AG09319 (cell line): ENCODE measurements around the gene HBZ.

Experiments
- DNase-seq: peaks from one replicate; pipeline ENCODE4 v3.0.0-alpha.2; 2010; ENCODE audit warnings: low read depth; ENCODE audit errors: extremely low read depth
- TF ChIP-seq, protein P1 (sequence below): IDR thresholded peaks from 2 replicates; pipeline ENCODE4 v1.5.1; 2011; ENCODE audit warnings: low read depth, mild to moderate bottlenecking, inconsistent platforms, low read length, moderate library complexity

Gene HBZ

DNA sequence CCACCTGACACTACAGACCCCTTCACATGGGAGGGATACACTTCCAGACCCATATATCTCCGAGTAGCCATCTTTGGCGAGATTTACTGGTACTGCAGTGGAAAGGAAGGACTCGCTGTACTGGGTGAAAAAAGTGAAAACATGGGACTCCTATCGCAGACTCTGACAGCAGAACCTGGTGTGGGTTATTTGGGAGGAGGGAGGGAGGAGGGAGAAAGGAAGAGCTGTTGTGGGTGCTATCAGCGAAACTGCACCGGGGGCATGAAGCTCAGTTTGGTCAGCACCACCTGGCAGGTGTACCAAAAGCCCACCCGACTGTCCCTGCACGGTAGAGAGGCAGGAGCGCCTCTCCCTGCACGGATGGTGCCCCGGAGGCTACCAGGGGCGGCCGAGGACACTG is 32.8 kb downstream of the HBZ start:
- TF ChIP-seq, protein P1, sequence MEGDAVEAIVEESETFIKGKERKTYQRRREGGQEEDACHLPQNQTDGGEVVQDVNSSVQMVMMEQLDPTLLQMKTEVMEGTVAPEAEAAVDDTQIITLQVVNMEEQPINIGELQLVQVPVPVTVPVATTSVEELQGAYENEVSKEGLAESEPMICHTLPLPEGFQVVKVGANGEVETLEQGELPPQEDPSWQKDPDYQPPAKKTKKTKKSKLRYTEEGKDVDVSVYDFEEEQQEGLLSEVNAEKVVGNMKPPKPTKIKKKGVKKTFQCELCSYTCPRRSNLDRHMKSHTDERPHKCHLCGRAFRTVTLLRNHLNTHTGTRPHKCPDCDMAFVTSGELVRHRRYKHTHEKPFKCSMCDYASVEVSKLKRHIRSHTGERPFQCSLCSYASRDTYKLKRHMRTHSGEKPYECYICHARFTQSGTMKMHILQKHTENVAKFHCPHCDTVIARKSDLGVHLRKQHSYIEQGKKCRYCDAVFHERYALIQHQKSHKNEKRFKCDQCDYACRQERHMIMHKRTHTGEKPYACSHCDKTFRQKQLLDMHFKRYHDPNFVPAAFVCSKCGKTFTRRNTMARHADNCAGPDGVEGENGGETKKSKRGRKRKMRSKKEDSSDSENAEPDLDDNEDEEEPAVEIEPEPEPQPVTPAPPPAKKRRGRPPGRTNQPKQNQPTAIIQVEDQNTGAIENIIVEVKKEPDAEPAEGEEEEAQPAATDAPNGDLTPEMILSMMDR, result no peak
- DNase-seq, result no peak

DNA sequence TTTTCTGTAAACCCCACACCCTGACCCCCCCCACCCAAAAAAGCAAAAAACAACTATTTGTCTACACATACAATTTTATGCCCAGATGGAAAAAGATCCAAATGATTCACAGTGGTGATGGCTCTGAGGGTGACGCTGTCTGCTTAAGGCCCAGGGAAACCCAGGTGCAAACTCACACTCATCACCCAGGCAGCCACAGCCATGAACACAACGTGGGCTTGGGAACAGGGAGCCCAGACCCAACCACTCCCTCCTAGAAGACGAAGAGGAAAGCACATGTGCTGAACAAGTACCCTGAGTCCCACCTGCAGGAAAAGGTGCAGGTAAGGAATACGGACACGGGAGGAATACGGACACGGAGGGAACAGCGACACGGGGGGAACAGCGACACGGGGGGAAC is 33.2 kb downstream of the HBZ start:
- TF ChIP-seq, protein P1, result no peak
- no peak for DNase-seq

DNA sequence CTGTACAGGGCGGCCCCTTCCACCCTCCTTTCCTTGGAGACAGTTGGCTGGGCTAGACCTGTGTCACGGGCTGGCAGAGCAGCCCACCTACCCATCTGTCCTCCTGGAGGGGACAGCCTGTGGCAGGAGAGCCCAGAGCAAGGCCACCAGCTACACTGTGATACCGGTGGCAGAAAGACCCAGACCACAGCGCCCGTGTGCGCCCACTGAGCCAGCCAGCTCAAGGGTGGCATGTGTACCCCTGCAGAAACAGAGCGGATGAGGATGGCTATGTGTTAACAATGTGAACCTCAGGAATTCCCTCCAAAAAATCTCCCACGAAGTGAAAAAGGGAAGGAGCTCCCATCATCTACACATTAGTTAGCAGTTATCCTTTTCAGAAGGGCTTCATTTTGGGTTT is 34.9 kb downstream of the HBZ start:
- DNase-seq, result no peak
- TF ChIP-seq, protein P1, result no peak

DNA sequence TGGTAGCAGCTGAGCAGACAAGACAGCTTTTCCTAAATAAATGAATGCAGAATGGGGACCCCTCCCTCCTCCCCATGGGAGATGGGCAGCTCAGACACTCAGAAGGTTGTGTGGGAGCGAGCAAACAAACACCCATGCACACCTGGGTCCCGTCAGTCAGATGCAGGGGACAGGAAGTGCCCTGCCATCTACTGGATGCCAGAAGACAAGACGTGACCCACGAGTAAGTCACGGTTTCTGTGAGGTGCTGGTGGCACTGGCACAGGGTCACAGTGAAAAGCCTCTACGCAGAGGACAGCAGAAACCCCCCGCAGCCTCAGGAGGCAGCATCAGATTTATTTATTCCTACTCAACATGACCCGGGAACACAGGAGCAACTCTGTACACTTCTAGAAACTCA is 36.2 kb downstream of the HBZ start:
- DNase-seq, result no peak
- TF ChIP-seq, protein P1, result no peak

DNA sequence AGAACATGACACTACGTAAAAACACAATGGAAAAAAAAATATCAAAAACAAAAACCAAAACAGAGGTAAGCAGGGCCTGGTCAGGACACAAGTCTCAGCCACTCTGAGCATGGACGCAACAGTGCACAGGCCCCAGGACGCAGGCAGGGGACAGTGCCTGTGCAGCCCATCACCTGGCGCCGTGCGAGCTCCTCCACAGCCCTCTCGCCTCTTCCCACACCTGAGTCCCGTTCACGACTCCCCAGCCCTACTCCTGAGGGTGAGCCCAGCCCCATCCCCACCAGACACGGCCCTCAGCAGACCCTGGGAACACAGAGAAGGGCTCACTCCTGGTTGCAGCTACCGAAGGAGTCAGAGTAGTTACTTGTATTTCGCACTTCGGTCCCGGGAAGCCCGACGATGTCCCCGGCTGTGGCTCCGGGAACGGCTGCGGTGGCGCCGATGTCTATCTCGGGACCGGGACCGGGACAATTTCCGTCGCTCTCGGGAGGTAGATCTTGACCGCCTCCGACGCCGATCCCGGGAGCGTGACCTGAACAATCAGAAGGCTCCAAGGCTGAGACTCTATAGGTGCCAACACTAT is 37.3 kb downstream of the HBZ start:
- no peak for DNase-seq
- TF ChIP-seq, protein P1, result no peak

DNA sequence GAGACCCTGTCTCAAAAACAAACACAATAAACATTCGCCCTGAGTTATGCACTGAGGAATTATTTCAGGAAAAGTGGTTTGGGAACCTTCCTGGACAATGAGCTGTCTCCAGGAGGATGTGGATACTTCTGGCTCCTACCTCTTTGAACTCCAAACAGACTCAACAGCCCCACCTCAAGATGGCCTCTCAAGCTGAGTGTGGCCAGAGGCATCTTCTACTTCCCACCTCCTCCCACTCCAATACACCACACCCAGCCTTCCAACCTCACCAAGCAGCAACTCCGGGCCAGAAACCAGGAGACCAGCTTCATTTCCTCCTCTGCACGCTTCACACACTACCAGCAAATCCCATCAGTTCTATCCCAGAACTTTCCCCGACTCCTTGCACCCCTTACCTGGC is 39.4 kb downstream of the HBZ start:
- TF ChIP-seq, protein P1, result no peak
- no peak for DNase-seq

DNA sequence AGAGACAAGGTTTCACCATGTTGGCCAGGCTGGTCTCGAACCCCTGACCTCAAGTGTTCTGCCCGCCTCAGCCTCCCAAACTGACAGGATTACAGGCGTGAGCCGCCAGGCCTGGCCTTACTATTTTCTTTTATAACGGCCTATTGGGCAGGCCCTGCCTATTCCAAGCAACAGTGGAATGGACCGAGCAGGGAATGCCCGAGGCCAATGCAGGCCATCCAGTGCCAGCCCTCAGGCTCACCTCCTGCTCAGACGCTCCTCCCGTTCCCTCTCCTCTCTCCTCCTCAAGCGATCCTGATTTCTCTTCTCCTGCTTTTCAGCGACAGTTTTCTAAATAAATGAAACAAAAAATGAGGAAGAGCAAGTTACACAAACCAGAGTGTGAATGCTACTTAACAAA is 40.2 kb downstream of the HBZ start:
- DNase-seq, result no peak
- TF ChIP-seq, protein P1, result no peak
